SK-N-SH (cell line): ENCODE data around the gene CALN1.

Experiments
- EP300 ChIP-seq, 2 experiments: IDR thresholded peaks; 2 replicates each; pipeline versions ENCODE4 v1.4.0 to v1.6.1; 2012; ENCODE audit warnings: borderline replicate concordance in 1 of 2, low read depth in 1 of 2, low read length in 1 of 2
- EZH2phosphoT487 ChIP-seq: fragments of 200-600 bp; sonication (generic); IDR thresholded peaks from 2 replicates; pipeline ENCODE4 v1.6.1; 2017; ENCODE audit warnings: low read depth, mixed run types, mild to moderate bottlenecking, antibody characterized with exemption, moderate library complexity, borderline replicate concordance
- TAF1 ChIP-seq: IDR thresholded peaks from 2 replicates; pipeline ENCODE4 v1.6.1; 2012; ENCODE audit warnings: low read depth, mild to moderate bottlenecking, low read length, moderate library complexity, borderline replicate concordance
- TF ChIP-seq, protein P1 (sequence below): fragments of 200-600 bp; sonication (generic); IDR thresholded peaks from 2 replicates; pipeline ENCODE4 v1.6.1; 2017; ENCODE audit warnings: antibody characterized with exemption, mild to moderate bottlenecking, moderate library complexity

DNA sequence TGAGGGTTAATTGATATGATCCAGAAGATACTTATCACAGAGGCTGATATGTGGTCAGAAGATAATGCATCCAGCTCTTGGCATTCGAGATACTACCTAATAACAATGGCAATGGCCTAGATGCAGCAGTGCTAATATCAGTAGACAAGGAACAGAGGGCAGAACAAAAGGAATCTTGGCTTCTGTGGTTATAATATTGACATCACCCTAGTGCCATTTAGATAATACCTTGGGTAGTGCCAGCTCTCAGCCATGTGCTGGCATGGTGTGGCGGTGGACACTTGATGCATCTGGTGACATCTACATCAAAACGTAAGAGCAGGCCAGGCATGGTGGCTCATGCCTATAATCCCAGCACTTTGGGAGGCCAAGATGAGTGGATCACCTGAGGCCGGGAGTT is 101.8 kb downstream of the CALN1 start:
- TF ChIP-seq, protein P1, sequence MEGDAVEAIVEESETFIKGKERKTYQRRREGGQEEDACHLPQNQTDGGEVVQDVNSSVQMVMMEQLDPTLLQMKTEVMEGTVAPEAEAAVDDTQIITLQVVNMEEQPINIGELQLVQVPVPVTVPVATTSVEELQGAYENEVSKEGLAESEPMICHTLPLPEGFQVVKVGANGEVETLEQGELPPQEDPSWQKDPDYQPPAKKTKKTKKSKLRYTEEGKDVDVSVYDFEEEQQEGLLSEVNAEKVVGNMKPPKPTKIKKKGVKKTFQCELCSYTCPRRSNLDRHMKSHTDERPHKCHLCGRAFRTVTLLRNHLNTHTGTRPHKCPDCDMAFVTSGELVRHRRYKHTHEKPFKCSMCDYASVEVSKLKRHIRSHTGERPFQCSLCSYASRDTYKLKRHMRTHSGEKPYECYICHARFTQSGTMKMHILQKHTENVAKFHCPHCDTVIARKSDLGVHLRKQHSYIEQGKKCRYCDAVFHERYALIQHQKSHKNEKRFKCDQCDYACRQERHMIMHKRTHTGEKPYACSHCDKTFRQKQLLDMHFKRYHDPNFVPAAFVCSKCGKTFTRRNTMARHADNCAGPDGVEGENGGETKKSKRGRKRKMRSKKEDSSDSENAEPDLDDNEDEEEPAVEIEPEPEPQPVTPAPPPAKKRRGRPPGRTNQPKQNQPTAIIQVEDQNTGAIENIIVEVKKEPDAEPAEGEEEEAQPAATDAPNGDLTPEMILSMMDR, result no peak
- TF ChIP-seq EZH2phosphoT487 (no peak), EP300 (IDR thresholded peaks at IDR 0.05; ENCODE audit: borderline replicate concordance in 1 of 2, low read depth in 1 of 2, low read length in 1 of 2) (no peak), TAF1 (no peak)
